Measurements from ENCODE around the gene WDR55. TPM values are rescaled to one million over a fixed set of nuclear protein-coding genes. Genes with fewer than 3 reads are reported as not detected.

The WDR55 gene
- total and polyA plus RNA-seq, 12 donors, result 13.3 to 20.8 (median 16.8) TPM

GRCh38 chr5:140677947-140678346 is 13.2 kb downstream of the WDR55 start:
- H3K36me3 ChIP-seq (replicated peaks in 1 of 2), result peaks cover 0 to 83% of the 10 kb centered on the region in 2 donors
- no peak overlapping the region for H3K4me3 ChIP-seq
- peaks cover 0 to 3% of the 10 kb centered on the region in 2 donors for H3K4me1 ChIP-seq (replicated peaks in 1 of 2)
- H3K27ac ChIP-seq, result no peak overlapping the region
- no peaks in the 10 kb centered on the region for H3K9me3 ChIP-seq (replicated peaks in 1 of 3)
- TF ChIP-seq POLR2A (IDR thresholded peaks at IDR 0.05), result no peak
- TF ChIP-seq, protein P1, sequence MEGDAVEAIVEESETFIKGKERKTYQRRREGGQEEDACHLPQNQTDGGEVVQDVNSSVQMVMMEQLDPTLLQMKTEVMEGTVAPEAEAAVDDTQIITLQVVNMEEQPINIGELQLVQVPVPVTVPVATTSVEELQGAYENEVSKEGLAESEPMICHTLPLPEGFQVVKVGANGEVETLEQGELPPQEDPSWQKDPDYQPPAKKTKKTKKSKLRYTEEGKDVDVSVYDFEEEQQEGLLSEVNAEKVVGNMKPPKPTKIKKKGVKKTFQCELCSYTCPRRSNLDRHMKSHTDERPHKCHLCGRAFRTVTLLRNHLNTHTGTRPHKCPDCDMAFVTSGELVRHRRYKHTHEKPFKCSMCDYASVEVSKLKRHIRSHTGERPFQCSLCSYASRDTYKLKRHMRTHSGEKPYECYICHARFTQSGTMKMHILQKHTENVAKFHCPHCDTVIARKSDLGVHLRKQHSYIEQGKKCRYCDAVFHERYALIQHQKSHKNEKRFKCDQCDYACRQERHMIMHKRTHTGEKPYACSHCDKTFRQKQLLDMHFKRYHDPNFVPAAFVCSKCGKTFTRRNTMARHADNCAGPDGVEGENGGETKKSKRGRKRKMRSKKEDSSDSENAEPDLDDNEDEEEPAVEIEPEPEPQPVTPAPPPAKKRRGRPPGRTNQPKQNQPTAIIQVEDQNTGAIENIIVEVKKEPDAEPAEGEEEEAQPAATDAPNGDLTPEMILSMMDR (IDR thresholded peaks at IDR 0.05), result no peak
- DNase-seq, result no peak
- intact Hi-C loops (cut with DNase I), result no loop called here
- H3K27me3 ChIP-seq, result no peaks in the 10 kb centered on the region
- 81 to 87% (median 85%) methylated on average over 3 of the region's 3 CpGs for WGBS, 4 donors

GRCh38 chr5:140678993-140679392 is 14.3 kb downstream of the WDR55 start:
- Histone ChIP-seq H3K36me3 (replicated peaks in 1 of 2) (peaks cover 0 to 78% of the 10 kb centered on the region in 2 donors), H3K4me1 (replicated peaks in 1 of 2) (peaks cover 0 to 3% of the 10 kb centered on the region in 2 donors), H3K27me3 (no peaks in the 10 kb centered on the region), H3K4me3 (no peak overlapping the region), H3K27ac (no peak overlapping the region), H3K9me3 (replicated peaks in 1 of 3) (no peaks in the 10 kb centered on the region)
- TF ChIP-seq, protein P1 (IDR thresholded peaks at IDR 0.05), result no peak
- no peak for TF ChIP-seq POLR2A (IDR thresholded peaks at IDR 0.05)
- 95 to 98% (median 96%) methylated on average over 7 of the region's 7 CpGs for WGBS, 4 donors
- intact Hi-C loops (cut with DNase I), result no loop called here
- DNase-seq, result no peak

GRCh38 chr5:140690376-140690932 is 25.8 kb downstream of the WDR55 start:
- H3K27ac ChIP-seq, result peak overlapping the region in 4 of 5 donors; percentile 71 to 90 (median 82)
- no peak for TF ChIP-seq POLR2A (IDR thresholded peaks at IDR 0.05)
- TF ChIP-seq, protein P1 (IDR thresholded peaks at IDR 0.05), result no peak
- peaks cover 0 to 35% of the 10 kb centered on the region in 2 donors for H3K36me3 ChIP-seq (replicated peaks in 1 of 2)
- intact Hi-C loops (cut with DNase I), result loop anchor here in 1 of 2 donors (10.0 kb wide), 1 partner anchor 146 kb away; the partner anchor contains the start of gene EIF4EBP3
- no peaks in the 10 kb centered on the region for H3K27me3 ChIP-seq
- WGBS, 4 donors, result 44 to 55% (median 49%) methylated on average over 8 of the region's 8 CpGs
- peaks cover 22 to 33% of the 10 kb centered on the region in 2 donors for H3K4me1 ChIP-seq (replicated peaks in 1 of 2)
- H3K9me3 ChIP-seq (replicated peaks in 1 of 3), result no peaks in the 10 kb centered on the region
- H3K4me3 ChIP-seq, result peak overlapping the region in 2 of 4 donors; percentile 78 to 85
- peak in 1 of 7 donors; percentile 18 for DNase-seq

- H3K36me3 ChIP-seq (replicated peaks in 1 of 2), result peaks cover 0 to 42% of the 10 kb centered on the region in 2 donors
- no peaks in the 10 kb centered on the region for H3K27me3 ChIP-seq
- 0 to 1% (median 1%) methylated on average over 25 to 61 of the region's 61 CpGs for WGBS, 4 donors
- TF ChIP-seq POLR2A (IDR thresholded peaks at IDR 0.05), result peak in 1 of 2 donors; percentile 62
- TF ChIP-seq, protein P1 (IDR thresholded peaks at IDR 0.05), result peak in 2 of 6 experiments; percentile 13 to 20
- no peaks in the 10 kb centered on the region for H3K9me3 ChIP-seq (replicated peaks in 1 of 3)
- intact Hi-C loops (cut with DNase I), result loop anchor here in 1 of 2 donors (10.0 kb wide), 1 partner anchor 146 kb away; the partner anchor contains the start of gene EIF4EBP3
- H3K4me1 ChIP-seq (replicated peaks in 1 of 2), result peaks cover 22 to 33% of the 10 kb centered on the region in 2 donors
- peak; percentile 86 to 96 (median 93) for DNase-seq
- H3K27ac ChIP-seq, result peak within 1 kb of the TSS; percentile 71 to 90 (median 80)
- H3K4me3 ChIP-seq, result peak within 1 kb of the TSS; percentile 25 to 95 (median 82)
Observed at GRCh38 chr5:140690941-140691924, 26.5 kb downstream of the WDR55 start, which contains the start of the genes HARS1 and HARS2. Gene HARS1 (minus strand): TSS chr5:140691370. CDS start chr5:140691304, 66 bp downstream. Gene HARS2 (plus strand): TSS chr5:140691455. CDS start chr5:140691649, 194 bp downstream.
